Measurements from ENCODE around the gene SOBP. TPM values are rescaled to one million over a fixed set of nuclear protein-coding genes. Genes with fewer than 3 reads are reported as not detected.

Gene SOBP
- total RNA-seq, 2 donors from 2014 or later, result 1.5 to 1.9 TPM

DNA sequence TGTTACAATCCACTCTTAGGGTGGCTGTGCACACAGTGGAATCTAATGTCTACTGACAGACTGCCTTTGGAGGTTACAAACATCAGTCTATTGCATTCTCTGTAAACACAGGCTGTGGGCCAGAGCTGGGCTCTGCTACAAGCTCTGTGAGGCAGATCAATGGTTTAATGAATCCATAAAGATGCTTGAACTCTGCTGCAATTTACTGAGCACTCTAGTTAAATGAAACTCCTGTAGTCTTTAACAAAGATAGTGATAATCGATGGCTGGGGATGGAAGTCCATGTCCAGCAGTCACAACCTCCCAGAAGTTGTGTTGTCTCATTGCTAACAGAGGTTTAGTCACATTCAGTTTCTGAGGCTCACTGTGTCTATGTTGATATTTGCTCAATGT, 50.5 kb downstream of the SOBP start:
- Mint-ChIP-seq H3K4me3 (no peak overlapping the region), H3K4me1 (peaks cover 9% of the 10 kb centered on the region)
- H3K27ac ChIP-seq (ENCODE audit: low read depth, low read length), result no peak overlapping the region

DNA sequence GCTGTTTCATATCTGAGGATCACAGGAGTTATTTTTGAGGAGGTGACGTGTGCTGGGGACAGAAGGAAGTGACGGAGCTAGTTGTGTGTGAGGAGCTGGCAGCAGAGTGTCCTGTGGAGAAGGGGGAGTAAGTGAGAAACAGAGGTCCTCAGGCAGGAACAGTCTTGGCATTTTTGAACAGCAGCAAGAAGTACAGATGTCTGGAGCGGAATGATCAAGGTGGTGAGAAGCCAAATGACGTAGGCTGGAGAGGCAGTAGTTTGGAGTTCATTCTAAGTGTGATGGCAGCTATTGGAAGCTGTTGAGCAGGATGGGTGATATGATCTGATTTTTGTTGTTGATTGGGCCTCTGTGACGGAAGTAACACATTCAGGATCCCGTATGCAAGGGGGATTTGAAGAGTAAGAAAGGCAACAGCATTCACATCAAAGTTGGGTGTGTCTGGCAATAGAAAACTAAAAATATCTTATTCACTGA, 52.3 kb downstream of the SOBP start:
- no peaks in the 10 kb centered on the region for H3K36me3 Mint-ChIP-seq (ENCODE audit: low read depth)
- no peaks in the 10 kb centered on the region for H3K9me3 Mint-ChIP-seq
- TF ChIP-seq, protein P1, sequence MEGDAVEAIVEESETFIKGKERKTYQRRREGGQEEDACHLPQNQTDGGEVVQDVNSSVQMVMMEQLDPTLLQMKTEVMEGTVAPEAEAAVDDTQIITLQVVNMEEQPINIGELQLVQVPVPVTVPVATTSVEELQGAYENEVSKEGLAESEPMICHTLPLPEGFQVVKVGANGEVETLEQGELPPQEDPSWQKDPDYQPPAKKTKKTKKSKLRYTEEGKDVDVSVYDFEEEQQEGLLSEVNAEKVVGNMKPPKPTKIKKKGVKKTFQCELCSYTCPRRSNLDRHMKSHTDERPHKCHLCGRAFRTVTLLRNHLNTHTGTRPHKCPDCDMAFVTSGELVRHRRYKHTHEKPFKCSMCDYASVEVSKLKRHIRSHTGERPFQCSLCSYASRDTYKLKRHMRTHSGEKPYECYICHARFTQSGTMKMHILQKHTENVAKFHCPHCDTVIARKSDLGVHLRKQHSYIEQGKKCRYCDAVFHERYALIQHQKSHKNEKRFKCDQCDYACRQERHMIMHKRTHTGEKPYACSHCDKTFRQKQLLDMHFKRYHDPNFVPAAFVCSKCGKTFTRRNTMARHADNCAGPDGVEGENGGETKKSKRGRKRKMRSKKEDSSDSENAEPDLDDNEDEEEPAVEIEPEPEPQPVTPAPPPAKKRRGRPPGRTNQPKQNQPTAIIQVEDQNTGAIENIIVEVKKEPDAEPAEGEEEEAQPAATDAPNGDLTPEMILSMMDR (conservative IDR thresholded peaks at IDR 0.05), result no peak
- peaks cover 4% of the 10 kb centered on the region for H3K4me1 Mint-ChIP-seq
- no peaks in the 10 kb centered on the region for H3K27me3 ChIP-seq (ENCODE audit: control insufficient read depth, insufficient read depth, low read length, poor library complexity, severe bottlenecking)
- H3K9ac ChIP-seq (ENCODE audit: extremely low read depth, low read length, poor library complexity, severe bottlenecking), result no peak overlapping the region
- no peak overlapping the region for H3K27ac Mint-ChIP-seq
- no peak overlapping the region for H3K4me3 Mint-ChIP-seq
- no peak overlapping the region for H3K27ac ChIP-seq (ENCODE audit: low read depth, low read length)
- no peak for DNase-seq
- no peaks in the 10 kb centered on the region for H3K36me3 ChIP-seq (ENCODE audit: control insufficient read depth, insufficient read depth, low read length)
- H3K27me3 Mint-ChIP-seq (ENCODE audit: insufficient read depth), result no peaks in the 10 kb centered on the region
- H3K9me3 ChIP-seq (ENCODE audit: control insufficient read depth, low read length), result no peaks in the 10 kb centered on the region
- WGBS, 2 experiments (ENCODE audit: insufficient coverage in 1 of 2, insufficient read length in 1 of 2), result 91% methylated on average over 4 to 6 of the region's 6 CpGs
- H3K4me1 ChIP-seq (ENCODE audit: control insufficient read depth, insufficient read depth, low read length), result no peaks in the 10 kb centered on the region
- H3K4me3 ChIP-seq (ENCODE audit: low read length), result no peak overlapping the region

More for the DNA sequence above, 50.5 kb downstream of the SOBP start:
- Histone ChIP-seq H3K36me3 (ENCODE audit: control insufficient read depth, insufficient read depth, low read length) (no peaks in the 10 kb centered on the region), H3K9ac (ENCODE audit: extremely low read depth, low read length, poor library complexity, severe bottlenecking) (no peak overlapping the region), H3K4me3 (ENCODE audit: low read length) (no peak overlapping the region), H3K27me3 (ENCODE audit: control insufficient read depth, insufficient read depth, low read length, poor library complexity, severe bottlenecking) (no peaks in the 10 kb centered on the region), H3K4me1 (ENCODE audit: control insufficient read depth, insufficient read depth, low read length) (no peaks in the 10 kb centered on the region), H3K9me3 (ENCODE audit: control insufficient read depth, low read length) (no peaks in the 10 kb centered on the region)
- 97% methylated on average over 1 of the region's 1 CpG; no CpG with 5 or more reads in 1 of the 2 experiments for WGBS, 2 experiments (ENCODE audit: insufficient coverage in 1 of 2, insufficient read length in 1 of 2)
- H3K9me3 Mint-ChIP-seq, result no peaks in the 10 kb centered on the region
- H3K27ac Mint-ChIP-seq, result no peak overlapping the region
- TF ChIP-seq, protein P1 (conservative IDR thresholded peaks at IDR 0.05), result no peak
- H3K36me3 Mint-ChIP-seq (ENCODE audit: low read depth), result no peaks in the 10 kb centered on the region
- no peak for DNase-seq
- H3K27me3 Mint-ChIP-seq (ENCODE audit: insufficient read depth), result no peaks in the 10 kb centered on the region

DNA sequence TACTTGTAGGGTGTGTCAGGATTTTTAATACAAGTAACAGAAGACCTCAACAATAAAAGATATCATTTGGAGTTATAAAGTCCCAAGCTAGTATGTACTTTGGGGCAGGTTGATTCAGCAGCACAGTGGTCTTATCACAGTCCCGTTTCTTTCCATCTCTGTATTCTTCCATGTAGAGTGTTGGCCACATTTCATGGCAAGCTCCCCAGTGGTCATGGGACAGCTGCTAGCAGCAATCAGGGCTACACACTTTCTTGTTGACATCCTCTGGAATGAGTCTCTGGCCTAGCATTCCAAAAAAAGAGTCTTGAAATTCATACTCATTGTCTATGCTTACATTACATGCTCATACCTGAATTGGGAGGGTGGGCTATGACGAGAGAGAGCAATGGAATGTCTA, 53.2 kb downstream of the SOBP start:
- Mint-ChIP-seq H3K36me3 (ENCODE audit: low read depth) (no peaks in the 10 kb centered on the region), H3K9me3 (no peaks in the 10 kb centered on the region), H3K4me3 (no peak overlapping the region), H3K27me3 (ENCODE audit: insufficient read depth) (no peaks in the 10 kb centered on the region), H3K27ac (no peak overlapping the region), H3K4me1 (peaks cover 4% of the 10 kb centered on the region)
- Histone ChIP-seq H3K4me1 (ENCODE audit: control insufficient read depth, insufficient read depth, low read length) (no peaks in the 10 kb centered on the region), H3K27me3 (ENCODE audit: control insufficient read depth, insufficient read depth, low read length, poor library complexity, severe bottlenecking) (no peaks in the 10 kb centered on the region), H3K36me3 (ENCODE audit: control insufficient read depth, insufficient read depth, low read length) (no peaks in the 10 kb centered on the region), H3K9ac (ENCODE audit: extremely low read depth, low read length, poor library complexity, severe bottlenecking) (no peak overlapping the region), H3K9me3 (ENCODE audit: control insufficient read depth, low read length) (no peaks in the 10 kb centered on the region), H3K4me3 (ENCODE audit: low read length) (no peak overlapping the region), H3K27ac (ENCODE audit: low read depth, low read length) (no peak overlapping the region)
- DNase-seq, result no peak
- WGBS, 2 experiments (ENCODE audit: insufficient coverage in 1 of 2, insufficient read length in 1 of 2), result 70 to 93% methylated on average over 2 of the region's 2 CpGs
- TF ChIP-seq, protein P1 (conservative IDR thresholded peaks at IDR 0.05), result no peak

Measured in endodermal cell (in vitro differentiated cells).